Calu3 (cell line): Measurements from ENCODE around the gene FGF14. TPM values are rescaled to one million over a fixed set of nuclear protein-coding genes. Genes with fewer than 3 reads are reported as not detected.

Experiments used
- BruUV-seq: library from RNA; stranded (reverse); fragments of 400-500 nt; replicated peaks from 2 replicates; lab custom pipeline; 2021; lab: Mats Ljungman, UMichigan
- CTCF ChIA-PET: fragments of 300-600 bp; sonication (Branson Sonifier 250); formaldehyde crosslinking; loops from one replicate; lab custom pipeline; 2022; ENCODE audit warnings: antibody characterized with exemption; lab: Charles Lee
- DNase-seq: peaks from one replicate; pipeline ENCODE4 v3.0.0; 2022
- H3K27ac Mint-ChIP-seq: one replicate; pipeline ENCODE4 v1.8.0; 2022; ENCODE audit warnings: mixed read lengths; ENCODE audit not compliant: unreplicated experiment
- H3K27me3 Mint-ChIP-seq: one replicate; pipeline ENCODE4 v1.8.0; 2022; ENCODE audit warnings: mixed read lengths; ENCODE audit not compliant: unreplicated experiment
- H3K36me3 Mint-ChIP-seq: one replicate; pipeline ENCODE4 v1.8.0; 2022; ENCODE audit warnings: mild to moderate bottlenecking, moderate library complexity, mixed read lengths; ENCODE audit not compliant: insufficient read depth, unreplicated experiment
- H3K4me1 Mint-ChIP-seq: one replicate; pipeline ENCODE4 v1.8.0; 2022; ENCODE audit warnings: mild to moderate bottlenecking, low read depth, mixed read lengths; ENCODE audit not compliant: unreplicated experiment
- H3K4me3 Mint-ChIP-seq: one replicate; pipeline ENCODE4 v1.8.0; 2022; ENCODE audit warnings: mild to moderate bottlenecking, low read depth, moderate library complexity, mixed read lengths; ENCODE audit not compliant: unreplicated experiment
- H3K9me3 Mint-ChIP-seq: one replicate; pipeline ENCODE4 v1.8.0; 2022; ENCODE audit warnings: low read depth, mixed read lengths; ENCODE audit not compliant: unreplicated experiment
- intact Hi-C: fragments of 100-400 bp; cut with micrococcal nuclease; formaldehyde crosslinking; loops from one replicate; pipeline ENCODE4 v1.10.0; 2022; ENCODE audit not compliant: unreplicated experiment
- total RNA-seq: library from RNA; stranded (reverse); gene quantifications from 2 replicates; pipeline ENCODE4 v1.2.3, GENCODE V29; 2022
- TF ChIP-seq, protein P1 (sequence below): fragments of 200-600 bp; IDR thresholded peaks from one replicate; pipeline ENCODE4 v1.8.0; 2022; ENCODE audit warnings: antibody characterized with exemption; ENCODE audit not compliant: unreplicated experiment

The FGF14 gene
- total RNA-seq, 1 experiment from 2014 or later, result 0.21 TPM

DNA sequence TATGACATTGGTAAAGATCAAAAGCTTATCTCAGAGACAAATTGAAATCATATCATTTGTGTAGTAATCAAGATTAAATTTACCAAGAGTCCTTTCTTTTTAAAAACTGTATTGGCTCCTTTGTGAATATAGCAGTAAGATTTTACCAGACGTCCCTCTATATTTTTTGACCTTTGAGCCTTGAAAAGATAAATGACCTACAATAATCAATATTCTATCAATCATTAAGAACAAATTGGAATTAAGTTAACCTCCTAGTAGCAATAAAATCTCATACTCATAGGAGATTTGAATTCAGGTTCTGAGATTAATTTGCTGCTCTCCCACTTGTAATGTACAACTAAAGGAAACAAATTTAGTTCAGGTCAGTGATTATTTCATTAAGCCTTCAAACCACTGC, 78.3 kb downstream of the FGF14 start:
- CTCF ChIA-PET, result no interaction called here
- intact Hi-C loops, result no loop called here
- BruUV-seq, result no TSS peak
- no peak overlapping the region for H3K27ac Mint-ChIP-seq
- H3K9me3 Mint-ChIP-seq, result no peaks in the 10 kb centered on the region
- DNase-seq, result no peak
- no peaks in the 10 kb centered on the region for H3K27me3 Mint-ChIP-seq
- TF ChIP-seq, protein P1, sequence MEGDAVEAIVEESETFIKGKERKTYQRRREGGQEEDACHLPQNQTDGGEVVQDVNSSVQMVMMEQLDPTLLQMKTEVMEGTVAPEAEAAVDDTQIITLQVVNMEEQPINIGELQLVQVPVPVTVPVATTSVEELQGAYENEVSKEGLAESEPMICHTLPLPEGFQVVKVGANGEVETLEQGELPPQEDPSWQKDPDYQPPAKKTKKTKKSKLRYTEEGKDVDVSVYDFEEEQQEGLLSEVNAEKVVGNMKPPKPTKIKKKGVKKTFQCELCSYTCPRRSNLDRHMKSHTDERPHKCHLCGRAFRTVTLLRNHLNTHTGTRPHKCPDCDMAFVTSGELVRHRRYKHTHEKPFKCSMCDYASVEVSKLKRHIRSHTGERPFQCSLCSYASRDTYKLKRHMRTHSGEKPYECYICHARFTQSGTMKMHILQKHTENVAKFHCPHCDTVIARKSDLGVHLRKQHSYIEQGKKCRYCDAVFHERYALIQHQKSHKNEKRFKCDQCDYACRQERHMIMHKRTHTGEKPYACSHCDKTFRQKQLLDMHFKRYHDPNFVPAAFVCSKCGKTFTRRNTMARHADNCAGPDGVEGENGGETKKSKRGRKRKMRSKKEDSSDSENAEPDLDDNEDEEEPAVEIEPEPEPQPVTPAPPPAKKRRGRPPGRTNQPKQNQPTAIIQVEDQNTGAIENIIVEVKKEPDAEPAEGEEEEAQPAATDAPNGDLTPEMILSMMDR, result no peak
- H3K4me1 Mint-ChIP-seq, result peaks cover 8% of the 10 kb centered on the region
- no peak overlapping the region for H3K4me3 Mint-ChIP-seq
- H3K36me3 Mint-ChIP-seq, result no peaks in the 10 kb centered on the region

DNA sequence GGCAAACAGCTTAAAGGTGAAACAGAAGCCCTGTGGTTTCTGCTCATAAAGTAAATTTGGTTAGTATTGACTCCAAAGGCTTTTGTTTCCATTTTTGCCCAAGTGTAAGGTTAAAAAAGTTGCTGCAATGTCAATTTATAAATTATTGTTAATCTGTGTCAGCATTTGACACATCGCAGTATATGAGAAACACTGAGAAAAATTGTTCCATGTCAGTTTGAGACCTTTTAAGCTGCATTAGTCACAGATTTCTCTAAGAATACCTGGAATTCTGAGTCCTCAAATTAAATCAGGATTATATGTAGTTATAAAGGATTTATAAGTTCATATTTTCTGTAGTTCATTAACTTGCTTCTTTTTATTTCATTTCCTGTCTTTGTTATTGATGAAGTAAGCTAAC, 78.8 kb downstream of the FGF14 start:
- Mint-ChIP-seq H3K27ac (no peak overlapping the region), H3K36me3 (no peaks in the 10 kb centered on the region), H3K4me1 (peaks cover 8% of the 10 kb centered on the region), H3K4me3 (no peak overlapping the region), H3K9me3 (no peaks in the 10 kb centered on the region), H3K27me3 (no peaks in the 10 kb centered on the region)
- intact Hi-C loops, result no loop called here
- no TSS peak for BruUV-seq
- TF ChIP-seq, protein P1, result no peak
- CTCF ChIA-PET, result no interaction called here
- no peak for DNase-seq

GRCh38 chr13:102322211-102322610, 79.6 kb downstream of the FGF14 start:
- Mint-ChIP-seq H3K4me1 (peaks cover 8% of the 10 kb centered on the region), H3K27me3 (no peaks in the 10 kb centered on the region), H3K27ac (no peak overlapping the region), H3K9me3 (no peaks in the 10 kb centered on the region), H3K36me3 (no peaks in the 10 kb centered on the region), H3K4me3 (no peak overlapping the region)
- CTCF ChIA-PET, result no interaction called here
- DNase-seq, result no peak
- BruUV-seq, result no TSS peak
- TF ChIP-seq, protein P1, result no peak
- intact Hi-C loops, result no loop called here

DNA sequence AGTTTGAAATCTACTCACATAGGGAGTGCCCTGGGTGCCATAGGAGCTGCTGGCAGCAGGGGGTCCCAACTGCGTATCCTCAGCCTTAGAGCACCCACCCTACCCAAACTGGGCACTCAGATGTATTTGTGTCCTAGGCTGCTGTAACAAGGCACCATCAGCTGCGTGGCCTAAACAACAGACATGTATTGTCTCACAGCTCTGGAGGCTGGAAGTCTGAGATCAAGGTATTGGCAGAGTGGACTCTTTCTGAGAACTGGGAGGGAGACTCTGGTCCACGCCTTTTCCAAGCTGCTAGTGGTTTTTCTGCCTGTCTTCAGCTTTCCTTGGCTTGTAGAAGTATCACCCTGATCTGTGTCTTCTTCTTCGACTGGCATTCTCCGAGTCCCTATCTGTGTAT, 83.6 kb downstream of the FGF14 start:
- Mint-ChIP-seq H3K36me3 (no peaks in the 10 kb centered on the region), H3K27me3 (no peaks in the 10 kb centered on the region), H3K4me3 (no peak overlapping the region), H3K27ac (no peak overlapping the region), H3K4me1 (no peaks in the 10 kb centered on the region), H3K9me3 (no peaks in the 10 kb centered on the region)
- intact Hi-C loops, result no loop called here
- TF ChIP-seq, protein P1, result no peak
- CTCF ChIA-PET, result no interaction called here
- DNase-seq, result no peak
- no TSS peak for BruUV-seq
